Measurements from ENCODE around the gene CSF3. TPM values are rescaled to one million over a fixed set of nuclear protein-coding genes. Genes with fewer than 3 reads are reported as not detected.
"Not testable (repeated sequence)": the region's sequence is repeated elsewhere in the genome, so short reads cannot be mapped to it uniquely, and the experiment has no call there.

Gene CSF3
- total RNA-seq, 1 experiment from 2014 or later = not detected

GRCh38 chr17:40000161-40000560 is 15.1 kb upstream of the CSF3 start:
- BruUV-seq (replicated peaks) = no TSS peak
- ChIA-PET RAD21 (ENCODE audit: low non-redundant PET in 1 of 2, low total read pairs in 2 of 2, uncharacterized antibody in 2 of 2, unreplicated experiment in 2 of 2) (no interaction called here), POLR2A (interaction anchor here (1.5 kb wide), 1 partner anchor 20 kb away, joined by 3 read pairs; the partner anchor contains the start of gene PSMD3), CTCF (interaction anchor here (0.6 kb wide), 1 partner anchor 1550 kb away, joined by 6 read pairs; no protein-coding TSS in a partner anchor)
- TF ChIP-seq POLR2AphosphoS5 (IDR thresholded peaks at IDR 0.05; ENCODE audit: low read depth, low read length) (no peak), JUND (IDR thresholded peaks at IDR 0.05) (no peak), ZNF274 (IDR thresholded peaks at IDR 0.05; ENCODE audit: low read depth, low read length) (no peak), ZFX (IDR thresholded peaks at IDR 0.05) (no peak), ELF1 (IDR thresholded peaks at IDR 0.05; ENCODE audit: borderline replicate concordance, low read depth) (no peak)
- TF ChIP-seq, protein P1, sequence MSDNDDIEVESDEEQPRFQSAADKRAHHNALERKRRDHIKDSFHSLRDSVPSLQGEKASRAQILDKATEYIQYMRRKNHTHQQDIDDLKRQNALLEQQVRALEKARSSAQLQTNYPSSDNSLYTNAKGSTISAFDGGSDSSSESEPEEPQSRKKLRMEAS (IDR thresholded peaks at IDR 0.05) = no peak
- no peaks in the 10 kb centered on the region for H4K20me1 ChIP-seq (ENCODE audit: insufficient read depth)
- H3K9ac ChIP-seq (ENCODE audit: low read length) = no peak overlapping the region
- DNase-seq (ENCODE audit: low read depth, low spot score) (no peak), ATAC-seq (no peak)
- no peak overlapping the region for H3K4me2 ChIP-seq (ENCODE audit: low read length)
- H3K4me3 ChIP-seq (replicated peaks in 1 of 2; ENCODE audit: low read depth in 1 of 2, low read length in 2 of 2) = no peak overlapping the region
- no peaks in the 10 kb centered on the region for H3K9me3 ChIP-seq (ENCODE audit: control insufficient read depth in 1 of 2, insufficient read depth in 1 of 2, low read depth in 1 of 2, low read length in 2 of 2)
- no peaks in the 10 kb centered on the region for H3K79me2 ChIP-seq (ENCODE audit: insufficient read depth, low read length)
- intact Hi-C loops (cut with micrococcal nuclease) = no loop called here
- no peak overlapping the region for H2AFZ ChIP-seq (ENCODE audit: low read depth, low read length, poor library complexity, severe bottlenecking)
- H3K27me3 ChIP-seq (ENCODE audit: insufficient read depth, low read length) = no peaks in the 10 kb centered on the region
- no peaks in the 10 kb centered on the region for H3K9me2 ChIP-seq (ENCODE audit: insufficient read depth)
- H3K36me3 ChIP-seq (ENCODE audit: control insufficient read depth in 1 of 2, insufficient read depth in 2 of 2, low read length in 2 of 2) = peaks cover 9 to 14% of the 10 kb centered on the region in 2 experiments
- no peak overlapping the region for H3K27ac ChIP-seq (ENCODE audit: low read depth, low read length)
- H3K4me1 ChIP-seq (ENCODE audit: control insufficient read depth in 1 of 2, insufficient read depth in 2 of 2, low read length in 2 of 2) = no peaks in the 10 kb centered on the region

- H3K4me2 ChIP-seq (ENCODE audit: low read length); H3K27ac ChIP-seq (ENCODE audit: low read depth, low read length); H4K20me1 ChIP-seq (ENCODE audit: insufficient read depth); H3K9me3 ChIP-seq (ENCODE audit: control insufficient read depth in 1 of 2, insufficient read depth in 1 of 2, low read depth in 1 of 2, low read length in 2 of 2); intact Hi-C loops (cut with micrococcal nuclease); ATAC-seq; H2AFZ ChIP-seq (ENCODE audit: low read depth, low read length, poor library complexity, severe bottlenecking); BruUV-seq (replicated peaks); H3K9me2 ChIP-seq (ENCODE audit: insufficient read depth); RAD21 ChIA-PET (ENCODE audit: low non-redundant PET in 1 of 2, low total read pairs in 2 of 2, uncharacterized antibody in 2 of 2, unreplicated experiment in 2 of 2); H3K4me3 ChIP-seq (replicated peaks in 1 of 2; ENCODE audit: low read depth in 1 of 2, low read length in 2 of 2); H3K27me3 ChIP-seq (ENCODE audit: insufficient read depth, low read length); H3K4me1 ChIP-seq (ENCODE audit: control insufficient read depth in 1 of 2, insufficient read depth in 2 of 2, low read length in 2 of 2); CTCF ChIA-PET; POLR2A ChIA-PET; H3K79me2 ChIP-seq (ENCODE audit: insufficient read depth, low read length); H3K36me3 ChIP-seq (ENCODE audit: control insufficient read depth in 1 of 2, insufficient read depth in 2 of 2, low read length in 2 of 2); DNase-seq (ENCODE audit: low read depth, low spot score); H3K9ac ChIP-seq (ENCODE audit: low read length): not testable (repeated sequence)
Observed at GRCh38 chr17:40001335-40001734, 13.9 kb upstream of the CSF3 start.

All from HCT116 (cell line).